H1 (cell line): Measurements from ENCODE around the gene ASCC1. TPM values are rescaled to one million over a fixed set of nuclear protein-coding genes. Genes with fewer than 3 reads are reported as not detected.

Experiments
- CTCF ChIA-PET: fragments of 300-600 bp; sonication (Branson Sonifier 250); formaldehyde crosslinking; loops from one replicate; lab custom pipeline; 2021; ENCODE audit not compliant: partially characterized antibody; lab: Charles Lee
- POLR2A ChIA-PET: fragments of 300-600 bp; sonication (Branson Sonifier 250); formaldehyde crosslinking; loops from one replicate; lab custom pipeline; 2021; ENCODE audit warnings: inconsistent platforms; ENCODE audit not compliant: partially characterized antibody; lab: Charles Lee
- DNase-seq, 2 experiments: peaks; one replicate each; pipeline versions ENCODE4 v3.0.0 to v3.0.0-alpha.2; 2010 to 2022; ENCODE audit warnings: low spot score in 2 of 2, low read depth in 1 of 2, mixed read lengths in 1 of 2
- FAIRE-seq: peaks from 2 replicates; lab custom pipeline; 2011; peaks lifted over from hg19 to GRCh38; lab: Jason Lieb, UNC
- H2AFZ ChIP-seq: 2 replicates; pipeline ENCODE4 v1.8.1; 2012; ENCODE audit warnings: low read length, inconsistent platforms
- H2AK5ac ChIP-seq: 2 replicates; pipeline ENCODE4 v1.6.1; 2013; ENCODE audit warnings: low read depth, low read length
- H2BK120ac ChIP-seq: replicated peaks from 2 replicates; pipeline ENCODE3; 2013; ENCODE audit warnings: low read depth, low read length, inconsistent platforms
- H2BK12ac ChIP-seq: 2 replicates; pipeline ENCODE4 v1.6.1; 2013; ENCODE audit warnings: low read depth, low read length
- H2BK15ac ChIP-seq: 2 replicates; pipeline ENCODE4 v1.6.1; 2013; ENCODE audit warnings: low read length
- H2BK20ac ChIP-seq: 2 replicates; pipeline ENCODE4 v1.6.1; 2013; ENCODE audit warnings: low read length
- H2BK5ac ChIP-seq: 2 replicates; pipeline ENCODE4 v1.6.1; 2013; ENCODE audit warnings: low read depth, low read length
- H3K14ac ChIP-seq: 2 replicates; pipeline ENCODE4 v1.6.1; 2013; ENCODE audit warnings: inconsistent platforms; ENCODE audit not compliant: insufficient read length
- H3K18ac ChIP-seq: 2 replicates; pipeline ENCODE4 v1.6.1; 2013; ENCODE audit warnings: low read length; ENCODE audit errors: extremely low read depth
- H3K23ac ChIP-seq: 2 replicates; pipeline ENCODE4 v1.6.1; 2013; ENCODE audit warnings: inconsistent platforms; ENCODE audit not compliant: insufficient read length
- H3K23me2 ChIP-seq: 2 replicates; pipeline ENCODE4 v1.6.1; 2013; ENCODE audit warnings: low read depth, low read length
- H3K27ac ChIP-seq: 2 replicates; pipeline ENCODE4 v1.6.1; 2011; ENCODE audit warnings: low read depth, low read length, inconsistent platforms
- H3K27me3 ChIP-seq, 4 experiments: replicated peaks in 1 of 4; 1 replicate in 1 of 4; 2 replicates in 3 of 4; pipeline versions ENCODE4 v1.6.1 to v1.8.1; 2011 to 2013; ENCODE audit warnings: low read length in 3 of 4, mild to moderate bottlenecking in 3 of 4, inconsistent platforms in 2 of 4, mixed read lengths in 2 of 4, moderate library complexity in 1 of 4; ENCODE audit not compliant: control insufficient read depth in 3 of 4, insufficient read depth in 3 of 4; ENCODE audit errors: extremely low read depth in 1 of 4
- H3K36me3 ChIP-seq, 4 experiments: 2 replicates each; pipeline versions ENCODE4 v1.6.1 to v1.8.1; 2011 to 2013; ENCODE audit warnings: mild to moderate bottlenecking in 4 of 4, low read length in 3 of 4, moderate library complexity in 2 of 4, control low read depth in 1 of 4, inconsistent platforms in 1 of 4; ENCODE audit not compliant: insufficient read depth in 4 of 4, control insufficient read depth in 2 of 4
- H3K4ac ChIP-seq: replicated peaks from 2 replicates; pipeline ENCODE3; 2013; ENCODE audit warnings: low read length, low read depth, mixed read lengths, inconsistent platforms; ENCODE audit not compliant: insufficient read length
- H3K4me1 ChIP-seq, 4 experiments: replicated peaks in 1 of 4; 1 replicate in 1 of 4; 2 replicates in 3 of 4; pipeline versions ENCODE4 v1.6.1 to v1.8.1; 2011 to 2013; ENCODE audit warnings: low read length in 3 of 4, inconsistent platforms in 2 of 4, mixed read lengths in 1 of 4; ENCODE audit not compliant: insufficient read depth in 4 of 4, control insufficient read depth in 3 of 4
- H3K4me2 ChIP-seq, 2 experiments: 2 replicates each; pipeline versions ENCODE4 v1.6.1 to v1.8.1; 2011 to 2013; ENCODE audit warnings: low read depth in 2 of 2, low read length in 2 of 2, control low read depth in 1 of 2, inconsistent platforms in 1 of 2, mild to moderate bottlenecking in 1 of 2; ENCODE audit not compliant: insufficient read depth in 1 of 2
- H3K4me3 ChIP-seq, 4 experiments: fragments of 200-600, 300-600 bp in 1 of 4; sonication (generic), shearing (Covaris generic), sonication (Bioruptor Twin) in 1 of 4; 2 replicates each; pipeline versions ENCODE4 v1.5.1 to v1.8.1; 2011 to 2016; ENCODE audit warnings: low read length in 4 of 4, low read depth in 3 of 4, control low read depth in 2 of 4, inconsistent platforms in 2 of 4, mild to moderate bottlenecking in 2 of 4, mixed read lengths in 1 of 4, moderate library complexity in 1 of 4; ENCODE audit not compliant: insufficient read depth in 2 of 4; ENCODE audit errors: extremely low read depth in 1 of 4
- H3K56ac ChIP-seq: replicated peaks from 2 replicates; pipeline ENCODE3; 2013; ENCODE audit warnings: low read depth, mild to moderate bottlenecking, mixed read lengths, low read length, inconsistent platforms; ENCODE audit not compliant: insufficient read length
- H3K79me1 ChIP-seq: 2 replicates; pipeline ENCODE4 v1.6.1; 2013; ENCODE audit warnings: low read depth, low read length, control low read depth
- H3K79me2 ChIP-seq, 2 experiments: 2 replicates each; pipeline versions ENCODE4 v1.6.1 to v1.8.1; 2012 to 2013; ENCODE audit warnings: low read length in 2 of 2, mild to moderate bottlenecking in 2 of 2, inconsistent platforms in 1 of 2; ENCODE audit not compliant: insufficient read depth in 2 of 2, control insufficient read depth in 1 of 2
- H3K9ac ChIP-seq, 4 experiments: replicated peaks in 1 of 4; 1 replicate in 1 of 4; 2 replicates in 3 of 4; pipeline versions ENCODE4 v1.6.1 to v1.8.1; 2011 to 2013; ENCODE audit warnings: low read depth in 3 of 4, low read length in 3 of 4, control low read depth in 2 of 4, mild to moderate bottlenecking in 2 of 4, moderate library complexity in 2 of 4, inconsistent platforms in 1 of 4; ENCODE audit errors: extremely low read depth in 1 of 4
- H3K9me3 ChIP-seq, 2 experiments: 2 replicates each; pipeline versions ENCODE4 v1.6.1 to v1.8.1; 2012 to 2013; ENCODE audit warnings: mild to moderate bottlenecking in 2 of 2, moderate library complexity in 2 of 2, control low read depth in 1 of 2, inconsistent platforms in 1 of 2, low read depth in 1 of 2, low read length in 1 of 2, mixed read lengths in 1 of 2; ENCODE audit not compliant: insufficient read depth in 2 of 2
- H4K20me1 ChIP-seq, 2 experiments: replicated peaks in 1 of 2; 2 replicates each; pipeline versions ENCODE3 to v1.8.1; 2011 to 2013; ENCODE audit warnings: inconsistent platforms in 2 of 2, low read length in 2 of 2, mild to moderate bottlenecking in 1 of 2; ENCODE audit not compliant: insufficient read depth in 2 of 2, control insufficient read depth in 1 of 2
- H4K5ac ChIP-seq: 2 replicates; pipeline ENCODE4 v1.6.1; 2013; ENCODE audit warnings: low read length, low read depth, mixed read lengths, inconsistent platforms; ENCODE audit not compliant: insufficient read length
- H4K8ac ChIP-seq: 2 replicates; pipeline ENCODE4 v1.8.0; 2013; ENCODE audit warnings: mild to moderate bottlenecking, moderate library complexity, low read length, inconsistent platforms; ENCODE audit not compliant: insufficient read depth; ENCODE audit errors: extremely low read depth
- H4K91ac ChIP-seq: replicated peaks from 2 replicates; pipeline ENCODE3; 2013; ENCODE audit warnings: low read length, mixed read lengths, inconsistent platforms; ENCODE audit not compliant: insufficient read length
- CEBPB ChIP-seq: IDR thresholded peaks from 2 replicates; pipeline ENCODE4 v1.6.1; 2012; ENCODE audit warnings: low read depth, low read length
- EGR1 ChIP-seq: IDR thresholded peaks from 2 replicates; pipeline ENCODE4 v1.6.1; 2011; ENCODE audit warnings: low read depth, low read length, borderline replicate concordance
- GABPA ChIP-seq: IDR thresholded peaks from 2 replicates; pipeline ENCODE4 v1.6.1; 2011; ENCODE audit warnings: mild to moderate bottlenecking, low read length, moderate library complexity, borderline replicate concordance; ENCODE audit not compliant: insufficient read depth
- HDAC2 ChIP-seq, 2 experiments: fragments of 300-600 bp in 1 of 2; sonication (generic) in 1 of 2; IDR thresholded peaks; 2 replicates each; pipeline ENCODE4 v1.6.1; 2011 to 2012; ENCODE audit warnings: low read depth in 2 of 2, low read length in 2 of 2, mild to moderate bottlenecking in 2 of 2, moderate library complexity in 2 of 2, borderline replicate concordance in 1 of 2, inconsistent platforms in 1 of 2
- JUN ChIP-seq: IDR thresholded peaks from 2 replicates; pipeline ENCODE4 v1.6.1; 2011; ENCODE audit warnings: low read depth, mild to moderate bottlenecking, improper control_type of control experiment, low read length
- JUND ChIP-seq: IDR thresholded peaks from 2 replicates; pipeline ENCODE4 v1.6.1; 2011; ENCODE audit warnings: mild to moderate bottlenecking, improper control_type of control experiment, low read length
- NRF1 ChIP-seq: IDR thresholded peaks from 2 replicates; pipeline ENCODE4 v1.6.1; 2011; ENCODE audit warnings: mild to moderate bottlenecking, low read depth, low read length, improper control_type of control experiment
- POLR2A ChIP-seq, 2 experiments: IDR thresholded peaks; 1 replicate in 1 of 2; 2 replicates in 1 of 2; pipeline ENCODE4 v1.6.1; 2011; ENCODE audit warnings: low read depth in 2 of 2, low read length in 2 of 2, mild to moderate bottlenecking in 2 of 2; ENCODE audit errors: control extremely low read depth in 1 of 2
- RXRA ChIP-seq: IDR thresholded peaks from 2 replicates; pipeline ENCODE4 v1.6.1; 2011; ENCODE audit warnings: low read depth, mild to moderate bottlenecking, low read length, moderate library complexity; ENCODE audit not compliant: insufficient read depth
- SP4 ChIP-seq: IDR thresholded peaks from 2 replicates; pipeline ENCODE4 v1.6.1; 2012; ENCODE audit warnings: low read length, inconsistent platforms
- SRF ChIP-seq: IDR thresholded peaks from 2 replicates; pipeline ENCODE4 v1.6.1; 2011; ENCODE audit warnings: mild to moderate bottlenecking, low read depth, low read length, moderate library complexity
- SUZ12 ChIP-seq: fragments of 200-600 bp; sonication (generic); IDR thresholded peaks from 2 replicates; pipeline ENCODE4 v1.6.1; 2012; ENCODE audit warnings: mild to moderate bottlenecking, inconsistent platforms, low read length, moderate library complexity, mixed read lengths
- WGBS, 2 experiments: shearing (Covaris generic) in 1 of 2; methylation state at CpG; one replicate each; pipeline versions ENCODE4 v1.1.6 to v1.1.7; 2013 to 2015; ENCODE audit warnings: low lambda C conversion rate in 2 of 2, mixed read lengths in 2 of 2, inconsistent platforms in 1 of 2, low coverage in 1 of 2, missing lambda C conversion rate in 1 of 2; ENCODE audit not compliant: insufficient replicate concordance in 2 of 2, insufficient coverage in 1 of 2, insufficient read length in 1 of 2; ENCODE audit errors: extremely low coverage in 1 of 2, missing lambda C conversion rate in 1 of 2; 5-methylcytosine and 5-hydroxymethylcytosine counted together
- polyA plus RNA-seq, 7 experiments: library from polyadenylated mRNA; depleted of rRNA in 3 of 7; stranded (reverse) in 5 of 7; unstranded in 2 of 7; fragments of >200 nt in 5 of 7; fragments of 200-250 nt in 2 of 7; gene quantifications; 1 replicate in 5 of 7; 2 replicates in 1 of 7; 4 replicates in 1 of 7; pipeline versions ENCODE4 v1.2.1 to v1.2.3, GENCODE V29; 2011 to 2013; ENCODE audit warnings: missing spikeins in 2 of 7, mixed read lengths in 2 of 7
- total RNA-seq: library from RNA; stranded (reverse); fragmentation: NEBNext Ultra II Directional; extraction: Animal tissue kit (Norgen Biotek cat#: 25700); gene quantifications from 2 replicates; pipeline ENCODE4 v1.2.1, GENCODE V29; 2021

Gene ASCC1
- total and polyA plus RNA-seq, 2 of the 8 experiments (the other 6 are each of a cell fraction or from before 2014, with no cell fraction given) = 25.6 to 35.8 TPM

- TF ChIP-seq SRF (no peak), CEBPB (no peak), SUZ12 (no peak), NRF1 (no peak), HDAC2 (IDR thresholded peaks at IDR 0.05; ENCODE audit: borderline replicate concordance in 1 of 2, low read depth in 2 of 2, low read length in 2 of 2) (no peak), GABPA (no peak), JUND (no peak), SP4 (no peak), POLR2A (IDR thresholded peaks at IDR 0.05; ENCODE audit: control extremely low read depth in 1 of 2, low read depth in 2 of 2, low read length in 2 of 2) (no peak), RXRA (no peak), EGR1 (no peak), JUN (no peak)
- Histone ChIP-seq H4K5ac (no peak overlapping the region), H4K91ac (no peak overlapping the region), H3K79me1 (no peaks in the 10 kb centered on the region), H2BK20ac (no peak overlapping the region), H3K14ac (no peak overlapping the region), H3K23me2 (no peaks in the 10 kb centered on the region), H2BK120ac (no peak overlapping the region), H3K56ac (no peak overlapping the region), H3K4me2 (no peak overlapping the region), H2AK5ac (no peak overlapping the region), H4K8ac (no peak overlapping the region), H2AFZ (no peak overlapping the region), H3K23ac (no peak overlapping the region), H4K20me1 (no peaks in the 10 kb centered on the region), H3K27ac (no peak overlapping the region), H3K4ac (no peak overlapping the region), H2BK15ac (no peak overlapping the region), H2BK12ac (no peak overlapping the region), H3K4me3 (no peak overlapping the region), H2BK5ac (no peak overlapping the region), H3K9me3 (no peaks in the 10 kb centered on the region), H3K9ac (no peak overlapping the region), H3K18ac (no peak overlapping the region), H3K36me3 (peaks cover 0 to 20% (median 6%) of the 10 kb centered on the region in 4 experiments; a peak in 4 of 8 replicates), H3K27me3 (no peaks in the 10 kb centered on the region), H3K79me2 (no peaks in the 10 kb centered on the region), H3K4me1 (no peaks in the 10 kb centered on the region)
- no peak for FAIRE-seq
- DNase-seq = no peak
- WGBS, 2 experiments = 88% methylated on average over 1 of the region's 1 CpG; no CpG with 5 or more reads in 1 of the 2 experiments
- CTCF ChIA-PET = no interaction called here
- POLR2A ChIA-PET = interaction anchor here (0.9 to 1.1 kb wide), 2 partner anchors 12 to 15 kb away, joined by 3 read pairs; partner anchors contain the start of gene ASCC1
These were observed 11.4 kb downstream of the ASCC1 start for GRCh38 chr10:72204724-72205123.
